SIG-M5 (cell line): Measurements from ENCODE around the gene BSN.

Source experiments
- DNase-seq: peaks from one replicate; lab custom pipeline; 2025; lab: John Stamatoyannopoulos, UW

BSN gene

GRCh38 chr3:49654955-49655556 is 100.8 kb downstream of the BSN start:
- DNase-seq: no peak

GRCh38 chr3:49655731-49656285 is 101.5 kb downstream of the BSN start:
- no peak for DNase-seq

- DNase-seq: no peak
These were observed 102.3 kb downstream of the BSN start for GRCh38 chr3:49656541-49657112.

- no peak for DNase-seq
These were observed 103.1 kb downstream of the BSN start for GRCh38 chr3:49657208-49657915.

- no peak for DNase-seq
These were observed 104.4 kb downstream of the BSN start for GRCh38 chr3:49658711-49659110.

GRCh38 chr3:49659756-49660155 is 105.5 kb downstream of the BSN start:
- DNase-seq: no peak

GRCh38 chr3:49661281-49661680 is 107.0 kb downstream of the BSN start:
- no peak for DNase-seq

GRCh38 chr3:49662021-49662420 is 107.7 kb downstream of the BSN start:
- DNase-seq: no peak

GRCh38 chr3:49662720-49663413 is 108.6 kb downstream of the BSN start:
- no peak for DNase-seq

- no peak for DNase-seq
These were observed 109.6 kb downstream of the BSN start for GRCh38 chr3:49663831-49664230.

GRCh38 chr3:49664300-49664699 is 110.0 kb downstream of the BSN start:
- DNase-seq: no peak

GRCh38 chr3:49665822-49666519 is 111.7 kb downstream of the BSN start:
- no peak for DNase-seq

- no peak for DNase-seq
These were observed 112.3 kb downstream of the BSN start for GRCh38 chr3:49666592-49666991.

- no peak for DNase-seq
These were observed 113.6 kb downstream of the BSN start for GRCh38 chr3:49667701-49668413.

GRCh38 chr3:49668414-49668797 is 114.1 kb downstream of the BSN start:
- no peak for DNase-seq

GRCh38 chr3:49668861-49669260 is 114.6 kb downstream of the BSN start:
- DNase-seq: no peak

GRCh38 chr3:49669352-49669751 is 115.1 kb downstream of the BSN start:
- DNase-seq: no peak

- DNase-seq: no peak
These were observed 116.6 kb downstream of the BSN start for GRCh38 chr3:49670940-49671290.

GRCh38 chr3:49671291-49672288 is 117.3 kb downstream of the BSN start:
- no peak for DNase-seq

- DNase-seq: no peak
These were observed 118.9 kb downstream of the BSN start for GRCh38 chr3:49673121-49673714.
